Inflammatory macrophage treated with lipopolysaccharide for 4 hours (primary cell): Measurements from ENCODE around the gene CA5B.
"Not testable (repeated sequence)": the region's sequence is repeated elsewhere in the genome, so short reads cannot be mapped to it uniquely, and the experiment has no call there.

Source experiments
- DNase-seq: peaks from one replicate; pipeline ENCODE4 v3.0.0-alpha.2; 2020

CA5B gene

GRCh38 chrX:15815779-15816437 lies 77.8 kb downstream of the CA5B start:
- peak; percentile 29 for DNase-seq

- DNase-seq: no peak
Observed at GRCh38 chrX:15816438-15816809, 78.4 kb downstream of the CA5B start.

- DNase-seq: peak; percentile 33
Observed at GRCh38 chrX:15816886-15817285, 78.8 kb downstream of the CA5B start.

- DNase-seq: no peak
Observed at GRCh38 chrX:15820106-15821073, 82.3 kb downstream of the CA5B start.

DNA sequence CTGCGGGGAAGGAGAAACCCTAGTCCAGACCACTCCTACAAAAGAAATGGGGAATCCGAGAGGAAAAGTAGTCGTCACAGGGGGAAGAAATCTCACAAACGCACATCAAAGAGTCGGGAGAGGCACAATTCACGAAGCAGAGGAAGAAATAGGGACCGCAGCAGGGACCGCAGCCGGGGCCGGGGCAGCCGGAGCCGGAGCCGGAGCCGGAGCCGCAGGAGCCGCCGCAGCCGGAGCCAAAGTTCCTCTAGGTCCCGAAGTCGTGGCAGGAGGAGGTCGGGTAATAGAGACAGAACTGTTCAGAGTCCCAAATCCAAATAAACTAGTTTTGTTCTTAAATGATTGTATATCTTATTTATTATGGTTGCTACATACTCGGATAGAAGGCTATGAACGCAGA lies 84.9 kb downstream of the CA5B start:
- DNase-seq: no peak

DNA sequence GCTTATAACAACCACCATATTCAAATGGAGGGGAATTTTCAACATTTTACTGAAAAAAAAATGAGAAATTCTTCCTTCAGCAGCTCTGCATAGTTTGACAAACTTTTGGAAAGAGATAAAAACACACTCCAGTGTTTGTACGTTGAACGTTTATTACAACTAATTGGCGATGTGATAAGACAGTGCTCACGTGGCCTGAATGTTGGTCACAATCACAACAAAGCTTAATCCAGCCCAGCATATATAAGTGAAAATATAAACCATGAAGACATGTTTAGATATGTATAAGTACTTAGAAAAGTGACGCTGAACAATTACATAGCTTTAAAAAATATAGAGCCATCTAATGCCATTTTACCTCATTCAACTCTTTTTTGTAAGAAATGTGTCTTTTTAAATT lies 87.9 kb downstream of the CA5B start:
- DNase-seq: no peak

GRCh38 chrX:15829217-15829616 lies 91.1 kb downstream of the CA5B start:
- DNase-seq: no peak

DNA sequence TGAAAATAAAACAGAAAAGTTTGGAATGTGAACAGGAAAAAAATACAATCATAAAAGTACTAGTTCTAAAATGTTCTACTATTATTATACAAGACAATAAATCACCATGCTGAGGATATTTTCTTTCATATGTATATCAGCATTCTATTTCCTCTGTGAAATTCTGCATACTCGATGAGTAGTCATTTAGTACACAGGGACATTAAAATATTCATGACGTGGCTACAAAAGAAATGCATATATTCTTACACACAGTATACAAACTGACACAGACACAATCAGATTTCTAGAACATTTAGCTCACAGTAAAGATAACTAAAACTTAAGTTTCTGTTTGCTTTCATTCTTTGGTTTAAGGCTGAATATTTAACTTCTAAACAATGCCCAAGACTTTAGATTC lies 93.3 kb downstream of the CA5B start:
- DNase-seq: not testable (repeated sequence)

DNA sequence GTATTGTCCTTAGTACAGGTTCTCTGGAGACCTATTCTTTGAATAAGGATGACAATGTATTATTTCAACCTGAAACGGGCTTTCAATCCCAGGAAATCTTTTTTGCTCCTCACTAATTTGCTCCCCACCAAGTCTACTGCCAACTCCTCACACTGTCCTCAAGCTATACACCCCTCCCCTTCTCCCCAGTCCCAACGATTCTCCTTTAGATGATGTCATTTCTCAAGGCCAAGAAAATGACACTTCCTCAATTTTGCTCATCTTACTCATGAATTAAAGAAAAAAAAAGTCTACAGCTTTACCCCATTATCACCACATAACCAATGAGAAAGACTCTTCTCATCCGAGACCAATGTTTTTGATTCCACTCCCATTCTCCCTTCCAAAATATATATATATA lies 96.0 kb downstream of the CA5B start:
- DNase-seq: peak; percentile 52

- no peak for DNase-seq
Observed at GRCh38 chrX:15834827-15835595, 96.9 kb downstream of the CA5B start.
